GM18858 (cell line): ENCODE measurements around the gene DAAM2.

ENCODE experiments used
- ATAC-seq: cut with Tn5 transposase; IDR thresholded peaks from one replicate; pipeline ENCODE4 v1.9.1; 2021; ENCODE audit not compliant: unreplicated experiment

Gene DAAM2

DNA sequence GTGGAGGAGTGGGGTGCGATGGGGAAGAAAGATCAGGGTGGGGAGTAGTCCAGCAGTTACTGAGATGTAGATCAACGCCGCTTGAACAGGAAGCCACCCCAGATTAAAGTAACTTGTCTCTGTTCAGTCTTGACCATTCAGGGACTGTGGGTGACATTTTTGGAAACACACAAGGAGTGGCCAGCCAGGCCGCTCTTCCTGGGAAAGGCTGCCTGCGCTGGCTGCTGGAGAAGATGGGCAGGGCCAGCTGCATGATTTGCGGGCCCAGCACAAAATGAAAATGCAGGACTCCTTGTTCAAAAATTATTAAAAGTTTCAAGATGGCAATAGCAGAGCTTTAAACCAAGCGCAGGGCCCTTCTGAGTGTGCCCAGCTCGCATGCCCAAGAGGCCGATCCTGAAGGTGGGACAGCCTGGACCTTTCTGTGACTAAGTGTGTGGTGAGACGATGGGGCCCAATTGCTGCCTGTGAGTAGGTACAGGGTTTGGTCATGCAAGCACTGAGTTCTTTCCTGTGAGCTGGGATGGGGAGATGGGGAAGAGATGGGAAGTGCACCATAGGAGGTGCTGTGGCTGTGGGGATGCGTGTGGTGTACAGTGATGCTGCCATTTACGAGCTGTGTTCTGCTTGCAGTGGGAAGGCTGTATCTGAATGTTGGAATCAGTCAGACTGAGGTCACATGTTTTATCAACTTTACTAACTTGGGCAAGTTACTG lies 51.3 kb downstream of the DAAM2 start:
- ATAC-seq: no peak

DNA sequence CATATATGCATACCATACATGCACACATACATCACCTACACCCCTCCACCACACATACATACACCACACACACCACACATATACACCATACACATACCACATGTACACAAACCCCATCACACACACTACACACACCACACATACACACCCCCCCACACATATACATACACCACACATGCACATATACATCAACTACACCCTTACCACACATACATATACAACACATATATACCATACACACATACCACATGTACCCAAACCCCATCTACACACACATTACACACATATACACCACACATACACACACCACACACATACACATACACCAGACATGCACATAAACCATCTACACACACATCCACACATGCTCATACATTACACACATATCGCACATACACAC lies 52.7 kb downstream of the DAAM2 start:
- no peak for ATAC-seq

DNA sequence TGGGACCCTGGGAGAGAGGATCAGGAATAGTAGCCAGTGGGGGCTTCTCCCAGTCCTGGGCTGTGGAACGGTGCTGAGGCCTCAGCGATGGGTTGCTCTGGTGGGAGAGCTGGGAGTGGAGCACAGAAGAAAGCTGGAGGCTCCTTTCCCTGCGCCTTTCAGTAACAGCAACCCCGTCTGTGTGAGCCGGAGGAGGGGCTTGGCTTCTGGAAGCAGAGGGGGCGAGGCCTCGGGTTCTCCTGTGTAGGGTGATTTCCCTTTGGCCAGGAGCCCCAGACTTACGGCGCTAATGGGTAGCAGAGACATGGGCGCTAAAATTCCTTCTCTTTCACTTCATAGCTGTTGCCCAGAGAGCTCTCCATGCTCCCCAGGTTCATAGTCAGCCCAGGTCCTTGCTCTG lies 55.0 kb downstream of the DAAM2 start:
- no peak for ATAC-seq

DNA sequence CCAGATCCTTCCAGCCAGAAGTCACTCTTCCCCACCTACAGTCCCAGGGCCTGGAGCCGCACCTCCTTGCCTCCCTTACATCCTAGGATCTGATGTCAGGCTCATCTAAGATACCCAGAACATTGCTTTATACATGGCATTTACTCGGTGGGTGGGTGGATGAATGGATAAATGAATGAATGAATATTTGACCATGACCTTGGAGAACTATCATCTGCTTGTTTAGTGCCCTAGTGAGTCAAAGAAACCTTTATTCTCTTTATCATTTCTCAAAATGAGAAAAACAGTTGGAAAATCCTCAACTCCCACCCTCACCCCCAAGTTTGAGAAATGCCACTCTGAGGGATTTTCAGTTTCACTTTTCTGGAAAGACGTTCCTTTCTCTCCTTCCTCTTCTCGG lies 56.0 kb downstream of the DAAM2 start:
- no peak for ATAC-seq

DNA sequence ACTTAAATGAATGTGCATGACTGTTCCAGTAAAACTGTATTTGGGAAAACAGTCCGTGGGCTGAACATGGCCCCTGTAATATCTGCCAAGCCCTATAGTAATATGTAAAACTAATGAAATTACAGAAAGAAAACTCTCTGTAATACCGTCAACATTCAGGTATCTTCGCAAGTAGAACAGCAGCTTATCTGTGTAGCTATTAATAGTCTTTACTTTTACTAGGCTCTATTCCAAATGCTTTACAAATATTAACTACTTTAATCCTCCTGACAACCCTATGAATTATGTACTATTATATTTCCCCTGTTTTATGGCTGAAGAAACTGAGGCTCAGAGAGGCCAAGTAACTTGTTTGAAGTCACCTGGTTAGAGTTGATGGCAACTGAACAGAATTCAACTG lies 57.1 kb downstream of the DAAM2 start:
- no peak for ATAC-seq

DNA sequence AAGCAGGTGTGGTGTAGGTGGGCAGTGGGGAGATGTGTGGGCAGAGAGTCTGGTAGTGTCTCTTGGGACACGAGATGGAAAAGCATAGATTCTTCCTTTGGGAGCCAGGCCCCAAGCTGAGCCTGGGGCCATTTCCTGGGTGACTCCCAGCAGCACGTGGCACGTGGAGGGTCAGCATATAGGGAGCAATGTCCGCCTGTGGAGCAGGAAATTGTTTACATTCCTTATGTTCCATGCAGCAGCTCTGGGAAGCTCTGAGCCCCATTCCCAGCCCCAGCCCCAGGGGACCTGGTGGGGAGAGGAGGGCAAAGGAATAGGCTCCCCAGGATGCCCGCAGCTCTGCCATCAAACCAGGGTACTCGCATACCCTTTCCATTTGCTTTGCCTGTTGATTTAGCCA lies 57.6 kb downstream of the DAAM2 start:
- no peak for ATAC-seq

DNA sequence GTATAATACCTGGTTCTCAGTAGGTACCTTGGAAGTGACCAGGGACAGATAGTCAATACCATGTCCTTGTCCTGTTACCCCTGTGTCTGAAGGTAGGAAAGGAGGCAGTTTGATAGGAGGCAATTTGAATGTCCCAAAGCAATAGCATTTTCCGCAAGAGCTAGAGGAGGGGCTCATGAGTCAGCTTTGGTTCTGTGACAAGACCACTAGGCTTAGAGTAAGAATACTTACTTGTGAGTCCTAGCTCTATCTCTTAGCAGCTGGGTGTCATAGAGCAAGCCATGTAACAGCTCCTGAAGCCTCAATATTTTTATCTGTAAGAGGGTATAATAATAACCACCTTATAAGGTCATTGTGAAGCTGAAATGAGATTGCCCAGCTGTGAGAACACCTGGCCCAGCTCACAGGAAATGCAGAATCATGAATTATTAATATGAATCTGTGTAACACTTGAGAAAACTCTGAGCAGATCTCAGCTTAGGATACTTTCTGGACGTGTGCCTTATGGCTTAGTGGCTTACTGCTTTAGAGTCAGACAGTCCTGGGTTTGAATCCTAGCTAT lies 58.6 kb downstream of the DAAM2 start:
- ATAC-seq: no peak

DNA sequence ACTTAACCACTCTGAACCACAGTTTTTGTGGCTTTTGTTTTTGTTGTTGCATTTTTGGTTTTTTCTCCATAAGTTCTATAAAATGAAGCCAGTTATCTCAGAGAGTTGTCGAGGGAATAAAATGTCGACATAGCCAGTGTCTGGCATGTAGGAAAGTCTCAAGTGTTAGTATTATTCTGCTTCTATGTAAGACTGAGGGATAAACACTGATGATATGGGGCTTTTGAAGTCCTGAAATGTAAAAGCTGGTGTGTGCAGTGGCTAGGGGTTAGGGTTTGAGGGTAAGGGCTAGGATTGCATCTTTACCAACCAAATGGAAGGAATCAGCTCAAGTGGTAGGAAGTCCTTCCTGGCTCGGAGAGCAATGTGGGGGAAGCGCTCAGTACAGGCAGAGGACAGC lies 59.2 kb downstream of the DAAM2 start:
- no peak for ATAC-seq

DNA sequence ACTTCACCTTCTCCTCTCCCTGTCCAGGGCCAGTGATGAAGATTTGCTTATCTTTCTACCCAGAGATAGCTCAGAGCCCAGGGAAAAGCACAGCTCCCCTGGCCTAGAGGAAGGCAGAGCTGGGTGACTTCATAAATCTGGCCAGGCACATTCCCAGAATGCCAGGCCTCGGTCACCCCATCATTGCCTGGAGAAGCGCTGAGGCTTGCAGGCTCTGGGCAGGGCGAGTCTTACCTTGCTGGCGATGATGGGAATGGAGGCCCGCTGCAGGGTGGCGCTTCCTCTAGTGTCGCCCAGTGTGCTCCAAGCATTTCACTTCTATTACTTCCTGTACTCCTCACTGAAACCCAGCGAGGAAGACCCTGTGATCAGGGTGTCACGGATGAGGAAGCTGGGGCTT lies 60.1 kb downstream of the DAAM2 start:
- no peak for ATAC-seq

DNA sequence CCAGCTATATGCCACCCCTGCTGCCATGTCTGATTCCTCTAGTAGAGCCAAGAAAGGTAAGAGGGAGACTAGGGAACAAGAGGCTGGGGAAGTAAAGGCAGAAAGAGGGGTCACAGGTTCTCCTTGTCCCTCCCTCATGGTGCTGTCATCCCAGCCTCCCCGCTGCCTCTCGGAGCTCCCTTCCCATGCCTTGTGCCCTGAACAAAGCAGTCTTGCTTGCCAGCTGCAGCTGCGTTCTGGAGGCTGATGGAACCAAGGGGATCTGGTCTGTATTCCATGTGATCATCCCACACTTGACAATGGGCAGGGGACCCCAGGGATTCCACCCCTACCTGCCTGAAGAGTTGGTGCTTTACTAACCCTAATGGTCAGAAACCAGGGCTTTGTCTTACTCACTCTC lies 61.4 kb downstream of the DAAM2 start:
- no peak for ATAC-seq

DNA sequence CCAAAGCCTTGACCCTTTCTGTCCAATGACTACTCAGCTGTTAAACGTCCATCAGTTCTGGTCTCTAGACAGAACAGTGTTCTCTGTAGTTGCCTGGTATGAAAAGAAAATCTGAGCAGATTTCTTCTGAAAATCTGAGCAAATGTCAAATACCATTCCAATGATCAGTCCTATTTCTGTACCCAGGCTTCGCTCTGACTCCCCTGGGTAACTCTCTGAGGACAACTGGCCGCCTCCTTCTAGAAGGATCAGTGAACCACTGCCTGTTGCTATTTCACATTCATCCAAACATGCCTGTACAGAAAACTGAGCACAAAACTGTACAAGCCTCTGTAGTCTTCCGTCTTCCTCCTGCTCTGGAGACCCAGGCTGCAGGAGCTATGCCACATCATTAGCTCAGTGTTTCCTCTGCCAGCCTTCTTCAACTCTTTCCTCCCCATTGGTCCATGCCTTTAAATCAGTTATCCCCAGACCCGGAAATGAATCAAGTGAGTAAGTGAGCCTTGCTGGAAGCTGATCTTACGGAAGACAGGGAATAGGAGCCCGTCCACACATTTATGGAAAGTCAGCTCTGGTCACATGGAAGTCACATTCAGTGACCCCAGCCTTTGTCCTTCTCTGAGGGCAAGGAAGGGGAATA lies 63.3 kb downstream of the DAAM2 start:
- ATAC-seq: no peak

DNA sequence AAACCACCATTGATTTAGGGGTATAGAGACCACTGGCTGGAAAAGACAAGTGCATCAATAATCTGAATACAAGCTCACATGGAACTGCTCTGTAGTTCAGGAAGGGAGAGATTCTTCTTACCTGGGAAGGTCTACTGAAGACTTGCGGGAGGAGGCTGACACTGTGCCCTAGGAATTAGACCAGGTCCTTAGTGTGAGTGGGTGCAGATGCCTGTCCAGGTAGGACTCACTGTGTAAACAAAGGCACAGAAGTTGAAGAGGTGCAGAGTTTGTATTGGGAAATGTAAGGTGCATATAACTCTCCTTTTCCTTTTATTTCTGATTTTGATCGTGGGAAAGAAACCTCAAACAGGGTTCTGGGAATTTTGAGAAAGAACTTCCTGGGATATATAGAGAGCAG lies 66.8 kb downstream of the DAAM2 start:
- ATAC-seq: no peak

DNA sequence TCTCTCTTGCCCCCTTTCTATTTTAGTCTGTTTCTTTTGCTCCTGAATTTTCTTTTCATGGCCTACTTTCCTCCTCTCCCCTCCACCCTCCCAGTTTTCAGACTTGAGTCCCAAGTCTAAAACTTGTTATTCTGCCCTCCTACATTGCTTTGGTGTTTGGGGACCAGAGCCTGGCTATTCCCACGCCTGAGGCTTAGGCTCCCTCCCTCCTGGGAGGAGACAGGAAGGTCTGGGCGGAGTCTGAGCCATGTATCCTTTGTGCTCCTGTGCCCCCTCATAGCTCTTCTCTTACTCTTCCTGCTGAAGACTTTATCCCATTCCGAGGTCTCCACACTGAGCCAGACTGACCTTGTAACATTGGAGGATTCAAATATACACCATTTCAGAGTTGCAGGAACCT lies 69.5 kb downstream of the DAAM2 start:
- ATAC-seq: no peak

DNA sequence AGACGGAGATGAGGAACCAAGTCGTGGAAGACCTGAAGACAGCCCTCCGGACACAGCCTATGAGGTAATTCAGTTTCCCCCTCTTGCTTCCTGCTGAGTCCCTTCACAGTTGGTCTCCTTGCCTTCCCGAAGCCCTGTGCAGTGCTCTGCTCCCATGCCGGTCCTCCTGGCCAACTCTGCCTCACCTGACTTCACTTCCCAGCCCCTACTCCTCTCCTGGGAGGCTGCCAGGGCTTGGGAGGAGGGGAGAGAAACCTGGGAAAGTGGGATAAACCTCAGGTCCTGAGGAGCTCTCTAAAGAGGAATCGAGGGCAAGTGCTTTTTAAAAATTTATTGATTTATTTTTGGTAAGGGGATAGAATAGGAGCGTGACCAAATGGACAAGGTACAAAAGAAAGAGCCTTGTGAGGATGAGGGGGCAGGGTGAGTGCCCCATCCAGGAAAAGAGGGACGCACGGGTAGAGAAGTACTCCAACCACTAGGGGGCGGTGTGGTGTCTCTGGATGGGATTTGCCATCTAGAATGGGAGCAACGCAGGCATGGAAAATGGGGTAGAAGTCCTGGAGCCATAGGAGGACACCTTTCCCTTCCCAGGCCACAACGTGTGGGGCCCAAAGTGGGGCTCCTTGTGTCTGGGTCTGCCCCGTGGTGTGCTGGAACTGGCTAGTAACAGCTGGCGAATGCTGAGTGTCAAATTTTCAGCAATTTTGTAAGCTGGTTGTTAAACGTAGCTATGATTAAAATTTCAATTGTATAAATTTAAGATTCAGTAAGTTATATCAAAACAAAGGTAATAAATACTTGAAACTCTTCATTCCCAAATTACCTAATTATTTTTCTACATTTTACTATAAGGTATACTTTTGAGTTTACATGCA lies 73.1 kb downstream of the DAAM2 start:
- ATAC-seq: no peak

DNA sequence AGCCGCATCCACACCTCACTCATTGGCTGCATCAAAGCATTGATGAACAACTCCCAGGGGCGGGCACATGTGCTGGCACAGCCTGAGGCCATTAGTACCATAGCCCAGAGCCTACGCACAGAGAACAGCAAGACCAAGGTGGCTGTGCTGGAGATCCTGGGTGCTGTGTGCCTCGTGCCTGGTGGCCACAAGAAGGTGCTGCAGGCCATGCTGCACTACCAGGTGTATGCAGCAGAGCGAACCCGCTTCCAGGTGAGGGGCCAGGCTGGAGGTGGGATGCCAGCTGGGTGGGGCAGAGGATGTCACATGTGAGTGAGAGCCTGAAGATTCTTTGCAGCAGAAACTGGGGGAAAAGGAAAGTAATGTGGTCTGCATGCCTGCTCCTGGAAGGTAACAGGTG lies 75.4 kb downstream of the DAAM2 start:
- no peak for ATAC-seq

DNA sequence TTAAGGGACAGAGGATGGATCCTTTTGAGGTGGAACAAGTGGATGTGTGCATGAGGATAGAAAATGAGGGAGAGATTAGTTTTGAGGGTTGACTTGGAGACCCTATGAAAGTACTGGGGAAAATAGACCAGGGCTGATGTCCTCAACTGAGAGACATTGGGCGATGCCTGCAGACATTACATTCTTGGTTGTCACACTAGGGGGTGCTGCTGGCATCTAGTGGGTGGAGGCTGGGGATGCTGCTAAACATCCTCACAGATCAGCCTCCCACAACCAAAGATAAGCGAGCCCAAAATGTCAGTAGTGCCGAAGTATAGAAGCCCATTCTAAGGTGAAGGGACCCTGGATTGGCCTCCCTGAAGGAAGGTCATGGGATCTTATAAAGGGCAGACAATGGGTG lies 78.8 kb downstream of the DAAM2 start:
- no peak for ATAC-seq

DNA sequence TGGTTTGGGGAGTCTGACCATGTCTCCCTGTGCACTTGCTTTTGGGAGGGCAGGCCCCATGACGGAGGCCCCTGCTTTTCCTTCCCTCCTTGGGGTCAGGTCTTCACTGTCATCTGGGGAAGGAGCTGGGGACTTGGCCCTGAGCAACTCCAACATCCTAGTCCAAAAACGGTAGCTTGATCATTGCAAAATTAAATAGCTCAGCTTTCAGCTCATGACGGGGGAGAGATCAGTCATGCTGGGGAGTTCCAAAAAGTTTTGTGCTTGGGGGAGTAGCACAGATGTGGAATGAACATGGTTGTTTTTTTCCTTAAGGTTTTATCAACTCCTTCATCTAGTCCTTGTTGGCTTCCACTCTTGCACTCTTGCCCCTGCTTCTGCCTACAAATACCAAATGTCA lies 81.3 kb downstream of the DAAM2 start:
- no peak for ATAC-seq

DNA sequence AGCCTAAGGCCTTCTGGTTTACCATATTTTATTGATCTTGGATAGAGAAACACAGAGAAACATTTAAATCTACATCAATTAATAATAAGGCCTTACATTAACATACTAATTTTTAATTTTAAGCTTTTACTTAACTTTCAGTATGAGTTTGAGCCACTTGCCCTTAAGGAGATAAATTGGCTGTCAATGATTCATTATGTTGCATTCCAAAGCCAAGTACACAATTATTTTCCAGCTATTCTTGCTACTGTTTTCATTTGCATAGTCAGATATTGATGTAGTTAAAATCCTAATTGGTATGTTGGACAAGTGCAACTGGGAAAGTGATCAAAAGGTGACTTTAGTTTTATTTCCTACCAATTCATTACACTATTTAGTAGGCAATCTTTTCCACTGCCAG lies 83.9 kb downstream of the DAAM2 start:
- ATAC-seq: no peak

DNA sequence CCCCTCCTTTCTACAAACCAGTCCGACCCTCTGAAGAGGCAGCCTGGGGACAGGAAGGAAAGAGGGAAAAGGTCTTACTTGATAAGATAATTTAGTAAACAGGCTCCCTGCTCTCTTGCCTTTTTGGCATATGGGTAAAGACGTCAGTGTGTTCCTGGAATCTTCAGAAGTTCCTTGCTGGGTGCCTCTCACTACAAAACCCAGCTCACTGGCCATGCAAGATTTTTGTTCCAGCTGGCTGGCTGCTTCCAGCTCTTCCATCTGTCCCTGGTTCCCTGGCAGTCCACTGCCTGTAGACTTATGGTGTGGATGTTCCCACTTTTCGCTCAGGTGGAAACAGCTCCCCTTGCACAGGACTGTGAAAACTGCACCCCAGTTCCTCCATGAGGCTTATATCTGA lies 84.7 kb downstream of the DAAM2 start:
- ATAC-seq: no peak

DNA sequence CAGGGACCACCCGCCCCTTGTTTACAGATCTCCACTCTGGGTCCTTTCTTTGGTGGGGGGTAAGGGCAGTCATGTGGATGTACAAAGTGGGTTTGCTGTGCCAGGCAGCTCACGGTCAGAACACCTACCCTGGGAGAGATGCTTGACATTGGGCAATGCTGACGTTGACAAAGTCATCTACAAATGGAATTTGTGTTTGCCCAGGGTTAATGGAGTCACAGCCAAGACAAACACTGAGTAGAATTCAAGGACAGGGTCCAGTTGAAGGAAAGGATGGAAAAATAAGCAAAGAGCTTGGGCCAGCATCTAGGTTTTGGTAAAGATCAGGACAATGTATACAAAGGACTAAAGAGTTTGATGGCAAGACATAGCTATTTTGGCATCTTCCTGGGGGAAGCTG lies 87.4 kb downstream of the DAAM2 start:
- no peak for ATAC-seq

DNA sequence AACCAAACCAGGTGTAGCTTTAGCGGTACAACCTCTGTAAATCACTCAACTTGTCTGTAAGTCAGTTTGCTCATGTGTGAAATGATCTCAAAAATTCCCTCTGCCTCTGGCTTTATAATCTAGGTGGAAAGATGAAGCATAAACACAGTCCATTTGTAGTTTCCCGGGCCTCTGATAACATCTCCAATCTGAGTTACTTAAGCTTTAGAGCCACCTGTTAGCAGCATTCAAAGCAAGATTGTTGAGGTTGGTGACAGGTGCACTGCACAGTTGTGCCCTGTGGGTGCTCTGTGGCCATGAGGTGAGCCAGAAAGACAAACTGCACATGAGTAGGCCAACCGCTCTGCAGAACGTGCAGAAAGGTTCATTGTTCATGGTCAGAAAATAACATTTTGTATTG lies 88.4 kb downstream of the DAAM2 start:
- no peak for ATAC-seq
